ENCODE data around the gene FRMPD1. TPM values are rescaled to one million over a fixed set of nuclear protein-coding genes. Genes with fewer than 3 reads are reported as not detected.

Gene FRMPD1
- total RNA-seq, 1 experiment from 2014 or later = not detected

GRCh38 chr9:37739222-37739621 lies 88.5 kb downstream of the FRMPD1 start:
- H3K27ac Mint-ChIP-seq (ENCODE audit: unreplicated experiment) = no peak overlapping the region
- no peak overlapping the region for H3K4me3 Mint-ChIP-seq (ENCODE audit: low read depth, unreplicated experiment)
- TF ChIP-seq CTCF (IDR thresholded peaks at IDR 0.05; ENCODE audit: unreplicated experiment) = no peak
- CTCF ChIA-PET = no interaction called here
- no peaks in the 10 kb centered on the region for H3K36me3 Mint-ChIP-seq (ENCODE audit: insufficient read depth, unreplicated experiment)
- BruUV-seq (replicated peaks) = no TSS peak
- no peaks in the 10 kb centered on the region for H3K4me1 Mint-ChIP-seq (ENCODE audit: low read depth, unreplicated experiment)
- intact Hi-C loops (cut with micrococcal nuclease; ENCODE audit: unreplicated experiment) = no loop called here
- peaks cover 28% of the 10 kb centered on the region for H3K27me3 Mint-ChIP-seq (ENCODE audit: unreplicated experiment)
- DNase-seq = no peak
- H3K9me3 Mint-ChIP-seq (ENCODE audit: low read depth, unreplicated experiment) = no peaks in the 10 kb centered on the region

GRCh38 chr9:37740128-37740527 lies 89.4 kb downstream of the FRMPD1 start:
- CTCF ChIA-PET = no interaction called here
- H3K9me3 Mint-ChIP-seq (ENCODE audit: low read depth, unreplicated experiment) = no peaks in the 10 kb centered on the region
- no peak overlapping the region for H3K4me3 Mint-ChIP-seq (ENCODE audit: low read depth, unreplicated experiment)
- DNase-seq = no peak
- BruUV-seq (replicated peaks) = no TSS peak
- intact Hi-C loops (cut with micrococcal nuclease; ENCODE audit: unreplicated experiment) = loop anchor here (10.0 kb wide), 1 partner anchor 525 kb away; no protein-coding TSS in a partner anchor
- no peak overlapping the region for H3K27ac Mint-ChIP-seq (ENCODE audit: unreplicated experiment)
- TF ChIP-seq CTCF (IDR thresholded peaks at IDR 0.05; ENCODE audit: unreplicated experiment) = no peak
- H3K4me1 Mint-ChIP-seq (ENCODE audit: low read depth, unreplicated experiment) = no peaks in the 10 kb centered on the region
- no peaks in the 10 kb centered on the region for H3K36me3 Mint-ChIP-seq (ENCODE audit: insufficient read depth, unreplicated experiment)
- H3K27me3 Mint-ChIP-seq (ENCODE audit: unreplicated experiment) = peaks cover 19% of the 10 kb centered on the region

GRCh38 chr9:37740631-37741328 lies 90.0 kb downstream of the FRMPD1 start:
- BruUV-seq (replicated peaks) = no TSS peak
- H3K9me3 Mint-ChIP-seq (ENCODE audit: low read depth, unreplicated experiment) = no peaks in the 10 kb centered on the region
- peaks cover 13% of the 10 kb centered on the region for H3K27me3 Mint-ChIP-seq (ENCODE audit: unreplicated experiment)
- no peaks in the 10 kb centered on the region for H3K4me1 Mint-ChIP-seq (ENCODE audit: low read depth, unreplicated experiment)
- H3K36me3 Mint-ChIP-seq (ENCODE audit: insufficient read depth, unreplicated experiment) = no peaks in the 10 kb centered on the region
- CTCF ChIA-PET = no interaction called here
- no peak overlapping the region for H3K27ac Mint-ChIP-seq (ENCODE audit: unreplicated experiment)
- intact Hi-C loops (cut with micrococcal nuclease; ENCODE audit: unreplicated experiment) = loop anchor here (10.0 kb wide), 1 partner anchor 524 kb away; no protein-coding TSS in a partner anchor
- no peak for TF ChIP-seq CTCF (IDR thresholded peaks at IDR 0.05; ENCODE audit: unreplicated experiment)
- DNase-seq = no peak
- H3K4me3 Mint-ChIP-seq (ENCODE audit: low read depth, unreplicated experiment) = no peak overlapping the region

- no peak for DNase-seq
- Mint-ChIP-seq H3K27me3 (ENCODE audit: unreplicated experiment) (no peaks in the 10 kb centered on the region), H3K27ac (ENCODE audit: unreplicated experiment) (no peak overlapping the region), H3K36me3 (ENCODE audit: insufficient read depth, unreplicated experiment) (no peaks in the 10 kb centered on the region), H3K9me3 (ENCODE audit: low read depth, unreplicated experiment) (no peaks in the 10 kb centered on the region), H3K4me3 (ENCODE audit: low read depth, unreplicated experiment) (no peak overlapping the region), H3K4me1 (ENCODE audit: low read depth, unreplicated experiment) (no peaks in the 10 kb centered on the region)
- intact Hi-C loops (cut with micrococcal nuclease; ENCODE audit: unreplicated experiment) = loop anchor here (10.0 kb wide), 1 partner anchor 519 kb away; no protein-coding TSS in a partner anchor
- BruUV-seq (replicated peaks) = no TSS peak
- CTCF ChIA-PET = no interaction called here
- no peak for TF ChIP-seq CTCF (IDR thresholded peaks at IDR 0.05; ENCODE audit: unreplicated experiment)
Observed at GRCh38 chr9:37745970-37746369, 95.2 kb downstream of the FRMPD1 start.

Data from Calu3 (cell line).